Neuronal stem cell (in vitro differentiated cells): ENCODE data around the gene CYB561D1. TPM values are rescaled to one million over a fixed set of nuclear protein-coding genes. Genes with fewer than 3 reads are reported as not detected.
"Not testable (repeated sequence)": the region's sequence is repeated elsewhere in the genome, so short reads cannot be mapped to it uniquely, and the experiment has no call there.

ENCODE experiments used
- DNase-seq: peaks from one replicate; pipeline ENCODE4 v3.0.0-alpha.2; 2013; ENCODE audit warnings: low spot score
- H2AFZ ChIP-seq: one replicate; pipeline ENCODE4 v1.6.1; 2013; ENCODE audit warnings: mild to moderate bottlenecking, low read length, inconsistent platforms
- H2AK5ac ChIP-seq: 2 replicates; pipeline ENCODE4 v1.6.1; 2013; ENCODE audit warnings: low read depth, mild to moderate bottlenecking, inconsistent platforms, low read length, moderate library complexity, mixed read lengths
- H2BK120ac ChIP-seq: 2 replicates; pipeline ENCODE4 v1.6.1; 2013; ENCODE audit warnings: low read depth, mild to moderate bottlenecking, inconsistent platforms, low read length, moderate library complexity, mixed read lengths
- H2BK12ac ChIP-seq: one replicate; pipeline ENCODE4 v1.6.1; 2013; ENCODE audit warnings: low read length, inconsistent platforms
- H2BK15ac ChIP-seq: 2 replicates; pipeline ENCODE4 v1.6.1; 2013; ENCODE audit warnings: mild to moderate bottlenecking, low read length, inconsistent platforms, mixed read lengths
- H2BK5ac ChIP-seq: one replicate; pipeline ENCODE4 v1.6.1; 2013; ENCODE audit warnings: inconsistent platforms, mild to moderate bottlenecking, low read length, moderate library complexity
- H3K14ac ChIP-seq: one replicate; pipeline ENCODE4 v1.6.1; 2013; ENCODE audit warnings: low read length, inconsistent platforms
- H3K18ac ChIP-seq: 2 replicates; pipeline ENCODE4 v1.6.1; 2013; ENCODE audit warnings: low read length, inconsistent platforms
- H3K23ac ChIP-seq: 2 replicates; pipeline ENCODE4 v1.6.1; 2013; ENCODE audit warnings: low read depth, mild to moderate bottlenecking, mixed read lengths, low read length, inconsistent platforms; ENCODE audit not compliant: poor library complexity
- H3K27ac ChIP-seq: replicated peaks from 3 replicates; pipeline ENCODE4 v1.5.1; 2013; ENCODE audit warnings: low read length, inconsistent platforms
- H3K27me3 ChIP-seq, 3 experiments: 2 replicates each; pipeline ENCODE4 v1.6.1; 2013; ENCODE audit warnings: low read length in 3 of 3, mild to moderate bottlenecking in 2 of 3, inconsistent platforms in 1 of 3, low read depth in 1 of 3, mixed read lengths in 1 of 3, moderate library complexity in 1 of 3; ENCODE audit not compliant: control insufficient read depth in 3 of 3, insufficient read depth in 3 of 3
- H3K36me3 ChIP-seq, 2 donors: replicated peaks in 1 of 2; 2 replicates each; pipeline ENCODE4 v1.6.1; 2013; ENCODE audit warnings: low read length in 2 of 2; ENCODE audit not compliant: control insufficient read depth in 2 of 2, insufficient read depth in 2 of 2
- H3K4ac ChIP-seq: 2 replicates; pipeline ENCODE4 v1.6.1; 2013; ENCODE audit warnings: inconsistent platforms, mild to moderate bottlenecking, low read length, moderate library complexity
- H3K4me1 ChIP-seq, 2 donors: 1 replicate in 1 of 2; 2 replicates in 1 of 2; pipeline ENCODE4 v1.6.1; 2013; ENCODE audit warnings: low read length in 2 of 2, low read depth in 1 of 2; ENCODE audit not compliant: control insufficient read depth in 2 of 2, insufficient read depth in 1 of 2
- H3K4me2 ChIP-seq: one replicate; pipeline ENCODE4 v1.6.1; 2013; ENCODE audit warnings: mild to moderate bottlenecking, low read length, inconsistent platforms; ENCODE audit not compliant: insufficient read depth, poor library complexity, severe bottlenecking
- H3K4me3 ChIP-seq, 2 donors: 2 replicates each; pipeline ENCODE4 v1.5.1; 2013; ENCODE audit warnings: low read length in 2 of 2, mild to moderate bottlenecking in 2 of 2, inconsistent platforms in 1 of 2, moderate library complexity in 1 of 2
- H3K79me1 ChIP-seq: one replicate; pipeline ENCODE4 v1.6.1; 2013; ENCODE audit warnings: low read depth, mild to moderate bottlenecking, inconsistent platforms, low read length, moderate library complexity
- H3K9ac ChIP-seq: one replicate; pipeline ENCODE4 v1.6.1; 2013; ENCODE audit warnings: mild to moderate bottlenecking, low read depth, low read length, inconsistent platforms; ENCODE audit not compliant: poor library complexity
- H3K9me3 ChIP-seq, 2 donors: replicated peaks in 1 of 2; 2 replicates each; pipeline versions ENCODE3 to v1.6.1; 2013; ENCODE audit warnings: low read length in 2 of 2, mild to moderate bottlenecking in 2 of 2, inconsistent platforms in 1 of 2, low read depth in 1 of 2, mixed read lengths in 1 of 2, moderate library complexity in 1 of 2; ENCODE audit not compliant: control insufficient read depth in 2 of 2, insufficient read depth in 1 of 2
- H4K8ac ChIP-seq: one replicate; pipeline ENCODE4 v1.6.1; 2013; ENCODE audit warnings: low read depth, mild to moderate bottlenecking, inconsistent platforms, low read length, moderate library complexity
- H4K91ac ChIP-seq: one replicate; pipeline ENCODE4 v1.6.1; 2013; ENCODE audit warnings: low read length, low read depth, mild to moderate bottlenecking, inconsistent platforms; ENCODE audit not compliant: poor library complexity
- WGBS, 2 donors: extraction: QIAGEN DNeasy Blood & Tissue Kit; methylation state at CpG; one replicate each; pipeline ENCODE4 v1.1.7; 2013; ENCODE audit warnings: missing lambda C conversion rate in 2 of 2, mixed read lengths in 1 of 2; ENCODE audit not compliant: insufficient read length in 2 of 2, insufficient replicate concordance in 1 of 2; ENCODE audit errors: extremely low coverage in 2 of 2; 5-methylcytosine and 5-hydroxymethylcytosine counted together
- polyA plus RNA-seq, 2 experiments: library from polyadenylated mRNA; stranded (reverse); fragments of 200-250 nt; gene quantifications; one replicate each; pipeline ENCODE4 v1.2.3, GENCODE V29; 2013

The CYB561D1 gene, protein sequence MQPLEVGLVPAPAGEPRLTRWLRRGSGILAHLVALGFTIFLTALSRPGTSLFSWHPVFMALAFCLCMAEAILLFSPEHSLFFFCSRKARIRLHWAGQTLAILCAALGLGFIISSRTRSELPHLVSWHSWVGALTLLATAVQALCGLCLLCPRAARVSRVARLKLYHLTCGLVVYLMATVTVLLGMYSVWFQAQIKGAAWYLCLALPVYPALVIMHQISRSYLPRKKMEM
- 2.8 TPM for polyA plus RNA-seq (2013, experiment 1 of 2)
- polyA plus RNA-seq (2013, experiment 2 of 2) = 2.6 TPM

DNA sequence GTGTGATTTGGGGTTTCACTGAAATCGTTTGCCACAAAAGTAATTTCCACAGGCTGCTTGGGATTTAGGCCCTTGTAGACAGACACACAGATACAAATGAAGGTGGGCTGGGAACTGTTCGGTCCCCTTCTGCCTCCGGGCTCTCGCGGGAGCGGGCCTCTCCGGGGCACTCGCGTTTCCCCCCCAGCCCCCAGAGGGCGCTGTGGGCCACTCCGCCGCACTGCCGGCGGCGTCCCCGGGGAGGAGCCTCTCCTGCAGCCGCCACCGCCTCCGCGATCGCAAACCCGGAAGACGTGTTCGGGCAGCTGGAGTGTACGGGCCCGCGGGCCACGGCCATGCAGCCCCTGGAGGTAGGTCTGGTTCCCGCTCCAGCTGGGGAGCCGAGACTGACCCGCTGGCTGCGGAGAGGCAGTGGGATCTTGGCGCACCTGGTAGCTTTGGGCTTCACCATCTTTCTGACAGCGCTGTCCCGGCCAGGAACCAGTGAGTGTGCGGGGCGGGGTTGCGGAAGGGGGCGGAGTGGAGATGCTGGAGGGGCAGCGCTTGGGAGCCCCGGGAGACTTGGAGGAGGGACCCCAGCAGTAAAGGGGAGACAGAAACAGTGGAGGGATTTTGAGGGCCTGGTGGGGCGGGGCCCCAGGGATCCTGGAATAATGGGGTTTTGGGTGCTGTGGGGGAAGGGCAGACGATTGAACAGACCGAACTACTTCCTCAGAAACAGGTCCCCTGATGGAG is at the start of gene CYB561D1:
Gene CYB561D1 (plus strand): TSS at position 290 of the 735 bp plus-strand sequence. CDS start 46 bp downstream, at position 336.
- peak within 1 kb of the TSS; percentile 73 for H3K27ac ChIP-seq

DNA sequence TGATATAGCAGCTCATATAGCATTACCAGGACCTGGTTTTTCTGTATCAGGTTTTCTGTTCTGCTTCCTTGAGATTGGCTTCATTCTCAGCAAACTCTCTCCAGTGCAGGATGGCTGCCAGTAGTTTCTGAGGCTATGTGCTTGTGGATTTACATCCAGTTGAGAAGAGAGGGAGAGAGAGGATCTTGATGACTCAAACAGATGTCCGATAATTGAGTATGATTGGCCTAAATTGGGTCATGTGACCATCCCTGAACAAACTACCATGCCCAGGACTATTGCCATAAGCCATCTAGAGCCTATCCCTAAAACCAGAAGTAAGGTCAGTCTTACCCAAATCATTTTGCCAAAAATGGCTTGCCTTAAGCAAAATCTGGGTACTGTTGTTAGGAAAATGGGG is 49.5 kb upstream of the CYB561D1 start:
- no peak overlapping the region for H3K4me3 ChIP-seq
- no peak overlapping the region for H3K23ac ChIP-seq

More for the DNA sequence above, at the start of gene CYB561D1:
- Histone ChIP-seq H2BK5ac (no peak within 1 kb of the TSS), H4K8ac (no peak within 1 kb of the TSS), H3K9ac (peak within 1 kb of the TSS; percentile 89), H3K14ac (no peak within 1 kb of the TSS), H3K4me1 (peaks cover 11% of the 10 kb centered on the region in 2 donors), H2BK120ac (no peak within 1 kb of the TSS), H3K27me3 (no peaks in the 10 kb centered on the region), H2BK12ac (no peak within 1 kb of the TSS), H2AK5ac (no peak within 1 kb of the TSS), H3K79me1 (no peaks in the 10 kb centered on the region), H3K4me2 (peak within 1 kb of the TSS; percentile 54), H3K9me3 (no peaks in the 10 kb centered on the region), H3K36me3 (peaks cover 16 to 46% of the 10 kb centered on the region in 2 donors), H3K23ac (peak within 1 kb of the TSS; percentile 70), H3K4ac (no peak within 1 kb of the TSS), H4K91ac (no peak within 1 kb of the TSS), H2AFZ (peak within 1 kb of the TSS; percentile 99), H2BK15ac (no peak within 1 kb of the TSS), H3K18ac (peak within 1 kb of the TSS; percentile 92), H3K4me3 (peak within 1 kb of the TSS; percentile 92 to 99)
- peak; percentile 85 for DNase-seq
- no CpG with 5 or more reads among the region's 44 CpGs for WGBS, 2 donors

DNA sequence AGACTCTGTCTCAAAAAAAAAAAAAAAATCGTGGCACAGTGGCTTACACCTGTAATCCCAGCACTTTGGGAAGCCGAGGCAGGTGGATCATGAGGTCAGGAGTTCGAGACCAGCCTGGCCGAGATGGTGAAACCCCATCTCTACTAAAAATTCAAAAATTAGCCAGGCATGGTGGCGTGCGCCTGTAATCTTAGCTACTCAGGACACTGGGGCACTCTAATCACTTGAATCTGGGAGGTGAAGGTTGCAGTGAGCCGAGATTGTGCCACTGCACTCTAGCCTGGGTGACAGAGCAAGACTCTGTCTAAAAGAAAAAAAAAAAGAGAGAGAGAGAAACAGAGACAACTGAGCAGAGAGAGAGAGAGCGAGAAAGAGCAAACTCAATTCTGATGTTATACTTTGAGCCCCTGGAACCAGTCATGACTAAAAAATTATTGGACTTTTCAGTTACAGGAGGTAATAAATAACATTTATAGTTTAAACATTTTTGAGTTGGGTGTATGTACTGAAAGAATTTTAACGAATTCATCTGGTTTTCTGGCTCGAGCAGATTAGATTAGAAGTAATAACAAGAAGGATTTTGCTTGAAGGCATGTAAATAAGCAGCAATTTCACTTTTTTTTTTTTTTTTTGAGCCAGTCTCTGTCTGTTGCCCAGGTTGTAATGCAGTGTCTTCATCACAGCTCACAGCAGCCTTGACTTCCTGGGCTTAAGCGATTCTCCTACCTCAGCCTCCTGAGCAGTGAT is 47.8 kb upstream of the CYB561D1 start:
- not testable (repeated sequence) for H4K91ac ChIP-seq, H3K4me2 ChIP-seq, H3K9me3 ChIP-seq, H3K4me1 ChIP-seq, H3K4me3 ChIP-seq, H2AK5ac ChIP-seq, H3K4ac ChIP-seq, H3K79me1 ChIP-seq, H2BK120ac ChIP-seq, H3K9ac ChIP-seq, DNase-seq, H3K14ac ChIP-seq, H3K18ac ChIP-seq, H2AFZ ChIP-seq, H2BK5ac ChIP-seq, H2BK15ac ChIP-seq, H2BK12ac ChIP-seq, H3K23ac ChIP-seq, H4K8ac ChIP-seq, H3K36me3 ChIP-seq, H3K27ac ChIP-seq
- WGBS, 2 donors = no CpG with 5 or more reads among the region's 11 CpGs
- H3K27me3 ChIP-seq = peaks cover 0 to 36% (median 0%) of the 10 kb centered on the region in 3 experiments

More for the DNA sequence above, 49.5 kb upstream of the CYB561D1 start:
- Histone ChIP-seq H2BK12ac (no peak overlapping the region), H3K36me3 (no peaks in the 10 kb centered on the region), H4K91ac (no peak overlapping the region), H2BK15ac (no peak overlapping the region), H3K27me3 (peaks cover 0 to 36% (median 0%) of the 10 kb centered on the region in 3 experiments), H3K14ac (no peak overlapping the region), H2BK120ac (no peak overlapping the region), H3K18ac (no peak overlapping the region), H3K9me3 (peaks cover 0 to 5% of the 10 kb centered on the region in 2 donors), H3K27ac (no peak overlapping the region), H4K8ac (no peak overlapping the region), H2BK5ac (no peak overlapping the region), H3K4ac (no peak overlapping the region), H3K79me1 (no peaks in the 10 kb centered on the region), H2AFZ (no peak overlapping the region), H3K4me1 (no peaks in the 10 kb centered on the region), H2AK5ac (no peak overlapping the region), H3K4me2 (no peak overlapping the region), H3K9ac (no peak overlapping the region)
- no CpG with 5 or more reads among the region's 1 CpG for WGBS, 2 donors
- DNase-seq = no peak
